Endothelial cell (in vitro differentiated cells): ENCODE data around the gene NDST1. TPM values are rescaled to one million over a fixed set of nuclear protein-coding genes. Genes with fewer than 3 reads are reported as not detected.

Experiments used
- DNase-seq: peaks from one replicate; pipeline ENCODE4 v3.0.0; 2021; ENCODE audit warnings: low spot score
- H3K27ac Mint-ChIP-seq: one replicate; pipeline ENCODE4 v1.8.0; 2021; ENCODE audit warnings: mixed read lengths, inconsistent platforms; ENCODE audit not compliant: unreplicated experiment
- H3K27me3 Mint-ChIP-seq: one replicate; pipeline ENCODE4 v1.8.0; 2021; ENCODE audit warnings: mild to moderate bottlenecking, moderate library complexity, mixed read lengths, inconsistent platforms; ENCODE audit not compliant: unreplicated experiment
- H3K36me3 Mint-ChIP-seq: one replicate; pipeline ENCODE4 v1.8.0; 2021; ENCODE audit warnings: mild to moderate bottlenecking, low read depth, mixed read lengths, inconsistent platforms; ENCODE audit not compliant: unreplicated experiment
- H3K4me1 Mint-ChIP-seq: one replicate; pipeline ENCODE4 v1.8.0; 2021; ENCODE audit warnings: mild to moderate bottlenecking, mixed read lengths, inconsistent platforms; ENCODE audit not compliant: unreplicated experiment
- H3K4me3 Mint-ChIP-seq: one replicate; pipeline ENCODE4 v1.8.0; 2021; ENCODE audit warnings: mild to moderate bottlenecking, mixed read lengths, inconsistent platforms; ENCODE audit not compliant: unreplicated experiment
- H3K9me3 Mint-ChIP-seq: one replicate; pipeline ENCODE4 v1.8.0; 2021; ENCODE audit warnings: mixed read lengths, inconsistent platforms; ENCODE audit not compliant: unreplicated experiment
- total RNA-seq: library from RNA; stranded (reverse); fragmentation: NEBNext Ultra II Directional; extraction: Animal tissue kit (Norgen Biotek cat#: 25700); gene quantifications from one replicate; pipeline ENCODE4 v1.2.1, GENCODE V29; 2021; ENCODE audit not compliant: unreplicated experiment
- TF ChIP-seq, protein P1 (sequence below): fragments of 200-600 bp; sonication (generic); IDR thresholded peaks from one replicate; pipeline ENCODE4 v1.5.0; 2021; ENCODE audit warnings: antibody characterized with exemption; ENCODE audit not compliant: unreplicated experiment

Gene NDST1
- total RNA-seq, 1 donor from 2014 or later: 178 TPM

DNA sequence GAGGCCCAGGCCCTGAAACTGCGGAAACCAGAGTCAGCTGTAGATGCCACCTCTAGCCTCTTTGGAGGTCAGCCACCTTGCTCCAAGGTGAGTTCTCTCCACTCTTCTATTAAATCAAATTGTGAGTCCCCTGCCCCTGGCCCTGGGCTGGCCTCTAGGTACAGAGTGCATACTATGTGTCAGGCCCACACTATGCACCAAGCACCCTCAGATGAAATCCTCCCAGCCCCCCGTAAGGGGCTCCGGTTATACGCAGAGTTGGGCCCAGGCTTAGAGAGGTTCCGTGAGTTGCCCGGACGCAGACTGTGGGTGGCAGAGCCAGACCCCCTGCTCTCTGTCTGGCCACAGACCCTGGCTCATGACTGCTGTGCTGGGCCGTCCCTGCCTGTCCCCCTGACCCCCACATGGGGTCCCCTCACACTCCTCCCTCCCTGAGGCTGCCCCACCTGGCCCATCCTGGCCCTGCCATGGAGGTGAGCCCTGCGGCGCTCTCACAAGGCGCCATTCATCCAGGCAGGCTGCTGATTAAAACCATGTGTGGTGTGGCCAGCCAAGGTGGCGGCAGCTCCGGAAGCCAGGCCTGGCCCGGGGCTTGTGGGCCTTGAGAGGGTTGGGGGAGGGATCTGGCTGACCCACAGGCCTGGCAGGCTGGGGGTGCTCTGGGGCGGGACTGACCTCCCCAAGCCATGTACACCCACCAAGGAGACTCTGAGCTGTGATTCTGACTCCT lies 67.1 kb downstream of the NDST1 start:
- no peak overlapping the region for H3K4me3 Mint-ChIP-seq
- H3K27me3 Mint-ChIP-seq: peaks cover 7% of the 10 kb centered on the region
- no peak overlapping the region for H3K27ac Mint-ChIP-seq
- TF ChIP-seq, protein P1, sequence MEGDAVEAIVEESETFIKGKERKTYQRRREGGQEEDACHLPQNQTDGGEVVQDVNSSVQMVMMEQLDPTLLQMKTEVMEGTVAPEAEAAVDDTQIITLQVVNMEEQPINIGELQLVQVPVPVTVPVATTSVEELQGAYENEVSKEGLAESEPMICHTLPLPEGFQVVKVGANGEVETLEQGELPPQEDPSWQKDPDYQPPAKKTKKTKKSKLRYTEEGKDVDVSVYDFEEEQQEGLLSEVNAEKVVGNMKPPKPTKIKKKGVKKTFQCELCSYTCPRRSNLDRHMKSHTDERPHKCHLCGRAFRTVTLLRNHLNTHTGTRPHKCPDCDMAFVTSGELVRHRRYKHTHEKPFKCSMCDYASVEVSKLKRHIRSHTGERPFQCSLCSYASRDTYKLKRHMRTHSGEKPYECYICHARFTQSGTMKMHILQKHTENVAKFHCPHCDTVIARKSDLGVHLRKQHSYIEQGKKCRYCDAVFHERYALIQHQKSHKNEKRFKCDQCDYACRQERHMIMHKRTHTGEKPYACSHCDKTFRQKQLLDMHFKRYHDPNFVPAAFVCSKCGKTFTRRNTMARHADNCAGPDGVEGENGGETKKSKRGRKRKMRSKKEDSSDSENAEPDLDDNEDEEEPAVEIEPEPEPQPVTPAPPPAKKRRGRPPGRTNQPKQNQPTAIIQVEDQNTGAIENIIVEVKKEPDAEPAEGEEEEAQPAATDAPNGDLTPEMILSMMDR: no peak
- no peaks in the 10 kb centered on the region for H3K9me3 Mint-ChIP-seq
- H3K4me1 Mint-ChIP-seq: no peaks in the 10 kb centered on the region
- DNase-seq: no peak
- H3K36me3 Mint-ChIP-seq: no peaks in the 10 kb centered on the region

- DNase-seq: no peak
- Mint-ChIP-seq H3K4me1 (no peaks in the 10 kb centered on the region), H3K36me3 (no peaks in the 10 kb centered on the region), H3K27me3 (peaks cover 9% of the 10 kb centered on the region), H3K9me3 (no peaks in the 10 kb centered on the region), H3K4me3 (no peak overlapping the region), H3K27ac (no peak overlapping the region)
- TF ChIP-seq, protein P1: no peak
These were observed 68.0 kb downstream of the NDST1 start for GRCh38 chr5:150575745-150576448.

DNA sequence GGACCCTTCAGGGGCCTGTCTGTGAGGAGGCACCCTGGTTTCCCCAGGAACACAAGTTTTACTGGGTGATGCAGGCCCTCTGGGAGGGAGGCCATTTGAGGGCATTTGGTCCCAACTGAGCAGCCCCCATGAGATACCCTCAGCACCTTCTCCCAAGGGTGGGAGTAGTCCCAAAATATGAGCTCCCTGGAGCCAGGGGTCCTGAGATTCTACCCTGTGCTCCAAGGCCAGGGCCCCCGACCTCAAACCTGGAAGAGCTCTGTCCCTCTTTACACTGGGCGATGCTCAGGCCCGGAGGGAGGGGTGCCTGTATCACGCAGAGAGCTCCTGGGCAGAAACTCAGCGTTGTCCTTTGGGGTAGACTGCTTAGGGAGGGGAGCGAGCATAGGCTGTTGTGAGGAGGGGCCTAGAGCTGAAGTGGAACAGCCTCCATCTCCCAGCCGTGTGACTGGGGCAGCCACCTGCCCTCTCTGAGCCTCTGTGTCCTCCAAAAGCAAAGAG lies 68.6 kb downstream of the NDST1 start:
- Mint-ChIP-seq H3K36me3 (no peaks in the 10 kb centered on the region), H3K9me3 (no peaks in the 10 kb centered on the region), H3K27me3 (peaks cover 9% of the 10 kb centered on the region), H3K4me1 (no peaks in the 10 kb centered on the region), H3K27ac (no peak overlapping the region), H3K4me3 (no peak overlapping the region)
- DNase-seq: no peak
- TF ChIP-seq, protein P1: no peak

- DNase-seq: no peak
- peaks cover 2% of the 10 kb centered on the region for H3K4me1 Mint-ChIP-seq
- TF ChIP-seq, protein P1: no peak
- H3K27me3 Mint-ChIP-seq: peaks cover 9% of the 10 kb centered on the region
- no peak overlapping the region for H3K27ac Mint-ChIP-seq
- no peaks in the 10 kb centered on the region for H3K36me3 Mint-ChIP-seq
- no peaks in the 10 kb centered on the region for H3K9me3 Mint-ChIP-seq
- H3K4me3 Mint-ChIP-seq: no peak overlapping the region
These were observed 69.6 kb downstream of the NDST1 start for GRCh38 chr5:150577378-150578139.
